ENCODE results near the gene MRM3.

GRCh38 chr17:746783-747629 is 35.1 kb upstream of the MRM3 start:
- TF ChIP-seq CTCF (IDR thresholded peaks at IDR 0.05) (no peak), POLR2A (IDR thresholded peaks at IDR 0.05) (no peak)
